Calu3 (cell line): Measurements from ENCODE around the gene IL1RL1. TPM values are rescaled to one million over a fixed set of nuclear protein-coding genes. Genes with fewer than 3 reads are reported as not detected.

Experiments
- BruUV-seq: library from RNA; stranded (reverse); fragments of 400-500 nt; replicated peaks from 2 replicates; lab custom pipeline; 2021; lab: Mats Ljungman, UMichigan
- CTCF ChIA-PET: fragments of 300-600 bp; sonication (Branson Sonifier 250); formaldehyde crosslinking; loops from one replicate; lab custom pipeline; 2022; ENCODE audit warnings: antibody characterized with exemption; lab: Charles Lee
- DNase-seq: peaks from one replicate; pipeline ENCODE4 v3.0.0; 2022
- H3K27ac Mint-ChIP-seq: one replicate; pipeline ENCODE4 v1.8.0; 2022; ENCODE audit warnings: mixed read lengths; ENCODE audit not compliant: unreplicated experiment
- H3K27me3 Mint-ChIP-seq: one replicate; pipeline ENCODE4 v1.8.0; 2022; ENCODE audit warnings: mixed read lengths; ENCODE audit not compliant: unreplicated experiment
- H3K36me3 Mint-ChIP-seq: one replicate; pipeline ENCODE4 v1.8.0; 2022; ENCODE audit warnings: mild to moderate bottlenecking, moderate library complexity, mixed read lengths; ENCODE audit not compliant: insufficient read depth, unreplicated experiment
- H3K4me1 Mint-ChIP-seq: one replicate; pipeline ENCODE4 v1.8.0; 2022; ENCODE audit warnings: mild to moderate bottlenecking, low read depth, mixed read lengths; ENCODE audit not compliant: unreplicated experiment
- H3K4me3 Mint-ChIP-seq: one replicate; pipeline ENCODE4 v1.8.0; 2022; ENCODE audit warnings: mild to moderate bottlenecking, low read depth, moderate library complexity, mixed read lengths; ENCODE audit not compliant: unreplicated experiment
- H3K9me3 Mint-ChIP-seq: one replicate; pipeline ENCODE4 v1.8.0; 2022; ENCODE audit warnings: low read depth, mixed read lengths; ENCODE audit not compliant: unreplicated experiment
- intact Hi-C: fragments of 100-400 bp; cut with micrococcal nuclease; formaldehyde crosslinking; loops from one replicate; pipeline ENCODE4 v1.10.0; 2022; ENCODE audit not compliant: unreplicated experiment
- total RNA-seq: library from RNA; stranded (reverse); gene quantifications from 2 replicates; pipeline ENCODE4 v1.2.3, GENCODE V29; 2022
- TF ChIP-seq, protein P1 (sequence below): fragments of 200-600 bp; IDR thresholded peaks from one replicate; pipeline ENCODE4 v1.8.0; 2022; ENCODE audit warnings: antibody characterized with exemption; ENCODE audit not compliant: unreplicated experiment

The IL1RL1 gene
- total RNA-seq, 1 experiment from 2014 or later = not detected

- Mint-ChIP-seq H3K9me3 (no peaks in the 10 kb centered on the region), H3K4me1 (no peaks in the 10 kb centered on the region), H3K4me3 (no peak overlapping the region), H3K27me3 (peaks cover 50% of the 10 kb centered on the region), H3K27ac (no peak overlapping the region), H3K36me3 (no peaks in the 10 kb centered on the region)
- CTCF ChIA-PET = no interaction called here
- intact Hi-C loops = no loop called here
- TF ChIP-seq, protein P1, sequence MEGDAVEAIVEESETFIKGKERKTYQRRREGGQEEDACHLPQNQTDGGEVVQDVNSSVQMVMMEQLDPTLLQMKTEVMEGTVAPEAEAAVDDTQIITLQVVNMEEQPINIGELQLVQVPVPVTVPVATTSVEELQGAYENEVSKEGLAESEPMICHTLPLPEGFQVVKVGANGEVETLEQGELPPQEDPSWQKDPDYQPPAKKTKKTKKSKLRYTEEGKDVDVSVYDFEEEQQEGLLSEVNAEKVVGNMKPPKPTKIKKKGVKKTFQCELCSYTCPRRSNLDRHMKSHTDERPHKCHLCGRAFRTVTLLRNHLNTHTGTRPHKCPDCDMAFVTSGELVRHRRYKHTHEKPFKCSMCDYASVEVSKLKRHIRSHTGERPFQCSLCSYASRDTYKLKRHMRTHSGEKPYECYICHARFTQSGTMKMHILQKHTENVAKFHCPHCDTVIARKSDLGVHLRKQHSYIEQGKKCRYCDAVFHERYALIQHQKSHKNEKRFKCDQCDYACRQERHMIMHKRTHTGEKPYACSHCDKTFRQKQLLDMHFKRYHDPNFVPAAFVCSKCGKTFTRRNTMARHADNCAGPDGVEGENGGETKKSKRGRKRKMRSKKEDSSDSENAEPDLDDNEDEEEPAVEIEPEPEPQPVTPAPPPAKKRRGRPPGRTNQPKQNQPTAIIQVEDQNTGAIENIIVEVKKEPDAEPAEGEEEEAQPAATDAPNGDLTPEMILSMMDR = no peak
- DNase-seq = no peak
- BruUV-seq = no TSS peak
Observed at GRCh38 chr2:102304268-102304667, 7.1 kb upstream of the IL1RL1 start.

GRCh38 chr2:102304711-102305611 lies 6.4 kb upstream of the IL1RL1 start:
- CTCF ChIA-PET = no interaction called here

DNA sequence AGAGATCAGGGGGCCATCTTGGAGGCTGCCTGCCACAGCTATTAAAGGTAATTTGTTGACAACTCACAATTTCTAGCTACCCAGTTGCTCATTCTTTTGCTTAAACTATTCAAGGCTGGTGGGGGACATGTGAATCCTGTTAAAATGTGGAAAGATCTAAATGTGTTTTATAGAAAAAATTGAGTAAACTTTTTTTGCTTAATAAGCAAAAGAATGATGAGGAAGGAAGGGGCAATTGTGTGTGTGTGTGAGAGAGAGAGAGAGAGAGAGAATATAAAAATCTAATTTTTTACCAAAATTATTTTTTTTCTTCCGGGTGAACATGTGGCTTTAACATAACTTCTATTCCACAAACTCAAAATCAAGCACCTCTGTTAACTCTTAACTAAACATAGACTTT lies 5.2 kb upstream of the IL1RL1 start:
- Mint-ChIP-seq H3K36me3 (no peaks in the 10 kb centered on the region), H3K27me3 (peaks cover 39% of the 10 kb centered on the region), H3K4me1 (no peaks in the 10 kb centered on the region), H3K27ac (no peak overlapping the region), H3K9me3 (no peaks in the 10 kb centered on the region), H3K4me3 (no peak overlapping the region)
- CTCF ChIA-PET = interaction anchor here (0.6 kb wide), 1 partner anchor 10 kb away, joined by 3 read pairs; no protein-coding TSS in a partner anchor
- DNase-seq = no peak
- BruUV-seq = no TSS peak
- TF ChIP-seq, protein P1 = no peak
- intact Hi-C loops = no loop called here

More at GRCh38 chr2:102304711-102305611, 6.4 kb upstream of the IL1RL1 start:
- intact Hi-C loops = no loop called here
- H3K27me3 Mint-ChIP-seq = peaks cover 50% of the 10 kb centered on the region
- no peaks in the 10 kb centered on the region for H3K9me3 Mint-ChIP-seq
- BruUV-seq = no TSS peak
- TF ChIP-seq, protein P1 = no peak
- no peaks in the 10 kb centered on the region for H3K36me3 Mint-ChIP-seq
- no peak overlapping the region for H3K4me3 Mint-ChIP-seq
- DNase-seq = no peak
- H3K27ac Mint-ChIP-seq = no peak overlapping the region
- no peaks in the 10 kb centered on the region for H3K4me1 Mint-ChIP-seq

- intact Hi-C loops = no loop called here
- BruUV-seq = no TSS peak
- TF ChIP-seq, protein P1 = no peak
- no peaks in the 10 kb centered on the region for H3K4me1 Mint-ChIP-seq
- H3K36me3 Mint-ChIP-seq = peaks cover 3% of the 10 kb centered on the region
- DNase-seq = no peak
- no peak overlapping the region for H3K4me3 Mint-ChIP-seq
- no peaks in the 10 kb centered on the region for H3K9me3 Mint-ChIP-seq
- CTCF ChIA-PET = no interaction called here
- H3K27ac Mint-ChIP-seq = no peak overlapping the region
- H3K27me3 Mint-ChIP-seq = peaks cover 12% of the 10 kb centered on the region
Observed at GRCh38 chr2:102313025-102313424, 1.7 kb downstream of the IL1RL1 start.
